K562 (cell line): ENCODE measurements around the gene CST8. TPM values are rescaled to one million over a fixed set of nuclear protein-coding genes. Genes with fewer than 3 reads are reported as not detected.

Experiments
- C11orf30 ChIP-seq: fragments of 450-650 bp; IDR thresholded peaks from 2 replicates; pipeline ENCODE4 v1.6.1; 2016; ENCODE audit warnings: low read depth, mild to moderate bottlenecking
- CBX1 ChIP-seq: sonication (generic); IDR thresholded peaks from 2 replicates; pipeline ENCODE4 v1.6.1; 2016; ENCODE audit warnings: antibody characterized with exemption, low read depth, mild to moderate bottlenecking
- CBX3 ChIP-seq, 2 experiments: IDR thresholded peaks; 1 replicate in 1 of 2; 2 replicates in 1 of 2; pipeline ENCODE4 v1.6.1; 2012; ENCODE audit warnings: inconsistent platforms in 2 of 2, low read length in 2 of 2, borderline replicate concordance in 1 of 2, control low read depth in 1 of 2
- HMG20B ChIP-seq: fragments of 250-450 bp; sonication (Bioruptor Pico); IDR thresholded peaks from 2 replicates; pipeline ENCODE4 v1.5.0; 2021; ENCODE audit warnings: mild to moderate bottlenecking
- L3MBTL2 ChIP-seq: fragments of 450-650 bp; IDR thresholded peaks from 2 replicates; pipeline ENCODE4 v1.6.1; 2016; ENCODE audit warnings: mild to moderate bottlenecking, moderate library complexity
- MAFG ChIP-seq: fragments of 450-650 bp; conservative IDR thresholded peaks from 2 replicates; pipeline ENCODE4 v1.6.1; 2016; ENCODE audit warnings: missing genetic modification characterization, missing compliant biosample characterization
- MAFK ChIP-seq: IDR thresholded peaks from 2 replicates; pipeline ENCODE4 v1.6.1; 2011; ENCODE audit warnings: low read length, improper control_type of control experiment
- MTA2 ChIP-seq: fragments of 450-650 bp; IDR thresholded peaks from 2 replicates; pipeline ENCODE4 v1.6.1; 2016; ENCODE audit warnings: low read depth
- POU5F1 ChIP-seq: fragments of 150-350 bp; IDR thresholded peaks from 2 replicates; pipeline ENCODE4 v1.6.1; 2014; ENCODE audit warnings: borderline replicate concordance, low read length, low read depth, mild to moderate bottlenecking; ENCODE audit not compliant: partially characterized antibody
- TCF7 ChIP-seq: sonication (generic); IDR thresholded peaks from 2 replicates; pipeline ENCODE4 v1.6.1; 2016; ENCODE audit warnings: antibody characterized with exemption, borderline replicate concordance
- ZFX ChIP-seq: sonication (generic); formaldehyde crosslinking; IDR thresholded peaks from 2 replicates; pipeline ENCODE4 v1.8.0; 2022; ENCODE audit warnings: mild to moderate bottlenecking, missing genetic modification reagents, moderate library complexity
- ZKSCAN3 ChIP-seq: fragments of 250-450 bp; sonication (Bioruptor Pico); IDR thresholded peaks from 2 replicates; pipeline ENCODE4 v1.4.0; 2020
- ZNF140 ChIP-seq: fragments of 250-450 bp; sonication (Bioruptor Pico); IDR thresholded peaks from 2 replicates; pipeline ENCODE4 v1.8.0; 2021; ENCODE audit warnings: moderate library complexity, mild to moderate bottlenecking, inconsistent platforms
- ZNF224 ChIP-seq: sonication (generic); formaldehyde crosslinking; IDR thresholded peaks from 2 replicates; pipeline ENCODE4 v1.8.0; 2022; ENCODE audit warnings: mild to moderate bottlenecking, missing genetic modification reagents
- ZNF311 ChIP-seq: fragments of 250-450 bp; sonication (Bioruptor Pico); IDR thresholded peaks from 2 replicates; pipeline ENCODE4 v1.4.0; 2020; ENCODE audit warnings: mild to moderate bottlenecking, moderate library complexity
- ZNF316 ChIP-seq: fragments of 450-650 bp; IDR thresholded peaks from 2 replicates; pipeline ENCODE4 v1.6.1; 2016
- ZNF41 ChIP-seq: fragments of 250-450 bp; sonication (Bioruptor Pico); conservative IDR thresholded peaks from 2 replicates; pipeline ENCODE4 v1.4.0; 2020; ENCODE audit warnings: mild to moderate bottlenecking
- polyA plus RNA-seq, 8 experiments: library from polyadenylated mRNA; depleted of rRNA in 4 of 8; stranded (reverse) in 5 of 8; unstranded in 3 of 8; fragments of >200 nt; fragmentation: Nextera tagmentation in 2 of 8; fragmentation: Illumina TruSeq in 1 of 8; extraction: Ambion mirVana in 2 of 8; extraction: Trizol in 1 of 8; gene quantifications; 2 replicates each; pipeline versions ENCODE4 v1.2.1 to v1.2.3, GENCODE V29; 2011 to 2014; ENCODE audit warnings: inconsistent platforms in 1 of 8, missing spikeins in 1 of 8
- total RNA-seq, 7 experiments: library from RNA; depleted of rRNA in 6 of 7; stranded (reverse); fragments of >200 nt in 6 of 7; fragmentation: Illumina TruSeq in 2 of 7; extraction: Trizol in 2 of 7; gene quantifications; 2 replicates each; pipeline versions ENCODE4 v1.2.1 to v1.2.3, GENCODE V29; 2011 to 2021; ENCODE audit warnings: low replicate concordance in 1 of 7
- TF ChIP-seq, protein P1 (sequence below): sonication (generic); formaldehyde crosslinking; IDR thresholded peaks from 2 replicates; pipeline ENCODE4 v1.8.0; 2022; ENCODE audit warnings: mild to moderate bottlenecking, missing genetic modification reagents
- TF ChIP-seq, protein P2 (sequence below), 2 experiments: fragments of 450-650 bp; conservative IDR thresholded peaks; 2 replicates each; pipeline ENCODE4 v1.6.1; 2017; ENCODE audit warnings: mild to moderate bottlenecking in 2 of 2, moderate library complexity in 2 of 2
- TF ChIP-seq, protein P3 (sequence below): fragments of 450-650 bp; formaldehyde crosslinking; IDR thresholded peaks from 2 replicates; pipeline ENCODE4 v1.4.0; 2020; ENCODE audit warnings: mild to moderate bottlenecking, moderate library complexity
- TF ChIP-seq, protein P4 (sequence below), 2 experiments: fragments of 450-650 bp in 1 of 2; sonication (generic) in 1 of 2; formaldehyde crosslinking in 1 of 2; IDR thresholded peaks in 1 of 2; conservative IDR thresholded peaks in 1 of 2; 2 replicates each; pipeline versions ENCODE4 v1.6.1 to v1.8.1; 2016 to 2023; ENCODE audit warnings: mild to moderate bottlenecking in 2 of 2, moderate library complexity in 2 of 2, inconsistent platforms in 1 of 2, missing genetic modification reagents in 1 of 2
- TF ChIP-seq, protein P5 (sequence below): sonication (generic); formaldehyde crosslinking; IDR thresholded peaks from 2 replicates; pipeline ENCODE4 v1.9.0; 2022; ENCODE audit warnings: mild to moderate bottlenecking, missing genetic modification reagents

Gene CST8
- total and polyA plus RNA-seq, 9 of the 15 experiments (the other 6 are each of a cell fraction or from before 2014, with no cell fraction given): not detected

DNA sequence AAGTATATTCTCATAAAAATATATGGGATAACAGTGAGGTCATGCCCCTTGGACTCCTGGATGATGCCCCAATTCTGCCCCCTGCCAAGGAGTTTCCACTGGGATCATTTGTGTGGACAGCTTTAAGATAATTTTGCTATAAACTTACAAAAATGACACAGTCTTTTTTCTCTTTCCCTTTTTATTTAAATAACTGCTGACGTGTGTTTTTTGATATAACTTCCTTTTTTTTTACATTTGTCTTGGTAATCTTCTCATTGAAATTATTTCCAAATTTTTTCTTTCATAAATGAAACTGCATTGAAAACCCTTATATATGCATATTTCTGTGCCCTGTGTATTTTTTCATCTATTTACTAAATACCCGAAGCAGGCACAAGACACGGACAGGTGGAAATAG is 46.1 kb downstream of the CST8 start (continued):
- TF ChIP-seq ZNF41 (no peak), TCF7 (no peak), ZFX (CRISPR knock-in tag) (no peak), ZKSCAN3 (no peak), ZNF311 (no peak), ZNF224 (no peak), MTA2 (no peak), C11orf30 (peak; percentile 58), MAFG (tag) (peak; percentile 66), CBX1 (no peak), MAFK (peak; percentile 75), ZNF140 (CRISPR knock-in tag) (no peak), HMG20B (CRISPR knock-in tag) (no peak), ZNF316 (peak; percentile 89), CBX3 (IDR thresholded peaks at IDR 0.05; ENCODE audit: borderline replicate concordance in 1 of 2, low read length in 2 of 2) (no peak), L3MBTL2 (no peak), POU5F1 (no peak)
- TF ChIP-seq, protein P1, sequence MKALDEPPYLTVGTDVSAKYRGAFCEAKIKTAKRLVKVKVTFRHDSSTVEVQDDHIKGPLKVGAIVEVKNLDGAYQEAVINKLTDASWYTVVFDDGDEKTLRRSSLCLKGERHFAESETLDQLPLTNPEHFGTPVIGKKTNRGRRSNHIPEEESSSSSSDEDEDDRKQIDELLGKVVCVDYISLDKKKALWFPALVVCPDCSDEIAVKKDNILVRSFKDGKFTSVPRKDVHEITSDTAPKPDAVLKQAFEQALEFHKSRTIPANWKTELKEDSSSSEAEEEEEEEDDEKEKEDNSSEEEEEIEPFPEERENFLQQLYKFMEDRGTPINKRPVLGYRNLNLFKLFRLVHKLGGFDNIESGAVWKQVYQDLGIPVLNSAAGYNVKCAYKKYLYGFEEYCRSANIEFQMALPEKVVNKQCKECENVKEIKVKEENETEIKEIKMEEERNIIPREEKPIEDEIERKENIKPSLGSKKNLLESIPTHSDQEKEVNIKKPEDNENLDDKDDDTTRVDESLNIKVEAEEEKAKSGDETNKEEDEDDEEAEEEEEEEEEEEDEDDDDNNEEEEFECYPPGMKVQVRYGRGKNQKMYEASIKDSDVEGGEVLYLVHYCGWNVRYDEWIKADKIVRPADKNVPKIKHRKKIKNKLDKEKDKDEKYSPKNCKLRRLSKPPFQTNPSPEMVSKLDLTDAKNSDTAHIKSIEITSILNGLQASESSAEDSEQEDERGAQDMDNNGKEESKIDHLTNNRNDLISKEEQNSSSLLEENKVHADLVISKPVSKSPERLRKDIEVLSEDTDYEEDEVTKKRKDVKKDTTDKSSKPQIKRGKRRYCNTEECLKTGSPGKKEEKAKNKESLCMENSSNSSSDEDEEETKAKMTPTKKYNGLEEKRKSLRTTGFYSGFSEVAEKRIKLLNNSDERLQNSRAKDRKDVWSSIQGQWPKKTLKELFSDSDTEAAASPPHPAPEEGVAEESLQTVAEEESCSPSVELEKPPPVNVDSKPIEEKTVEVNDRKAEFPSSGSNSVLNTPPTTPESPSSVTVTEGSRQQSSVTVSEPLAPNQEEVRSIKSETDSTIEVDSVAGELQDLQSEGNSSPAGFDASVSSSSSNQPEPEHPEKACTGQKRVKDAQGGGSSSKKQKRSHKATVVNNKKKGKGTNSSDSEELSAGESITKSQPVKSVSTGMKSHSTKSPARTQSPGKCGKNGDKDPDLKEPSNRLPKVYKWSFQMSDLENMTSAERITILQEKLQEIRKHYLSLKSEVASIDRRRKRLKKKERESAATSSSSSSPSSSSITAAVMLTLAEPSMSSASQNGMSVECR (CRISPR knock-in tag): no peak
- TF ChIP-seq, protein P2, sequence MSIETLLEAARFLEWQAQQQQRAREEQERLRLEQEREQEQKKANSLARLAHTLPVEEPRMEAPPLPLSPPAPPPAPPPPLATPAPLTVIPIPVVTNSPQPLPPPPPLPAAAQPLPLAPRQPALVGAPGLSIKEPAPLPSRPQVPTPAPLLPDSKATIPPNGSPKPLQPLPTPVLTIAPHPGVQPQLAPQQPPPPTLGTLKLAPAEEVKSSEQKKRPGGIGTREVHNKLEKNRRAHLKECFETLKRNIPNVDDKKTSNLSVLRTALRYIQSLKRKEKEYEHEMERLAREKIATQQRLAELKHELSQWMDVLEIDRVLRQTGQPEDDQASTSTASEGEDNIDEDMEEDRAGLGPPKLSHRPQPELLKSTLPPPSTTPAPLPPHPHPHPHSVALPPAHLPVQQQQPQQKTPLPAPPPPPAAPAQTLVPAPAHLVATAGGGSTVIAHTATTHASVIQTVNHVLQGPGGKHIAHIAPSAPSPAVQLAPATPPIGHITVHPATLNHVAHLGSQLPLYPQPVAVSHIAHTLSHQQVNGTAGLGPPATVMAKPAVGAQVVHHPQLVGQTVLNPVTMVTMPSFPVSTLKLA (conservative IDR thresholded peaks at IDR 0.05): no peak
- TF ChIP-seq, protein P3, sequence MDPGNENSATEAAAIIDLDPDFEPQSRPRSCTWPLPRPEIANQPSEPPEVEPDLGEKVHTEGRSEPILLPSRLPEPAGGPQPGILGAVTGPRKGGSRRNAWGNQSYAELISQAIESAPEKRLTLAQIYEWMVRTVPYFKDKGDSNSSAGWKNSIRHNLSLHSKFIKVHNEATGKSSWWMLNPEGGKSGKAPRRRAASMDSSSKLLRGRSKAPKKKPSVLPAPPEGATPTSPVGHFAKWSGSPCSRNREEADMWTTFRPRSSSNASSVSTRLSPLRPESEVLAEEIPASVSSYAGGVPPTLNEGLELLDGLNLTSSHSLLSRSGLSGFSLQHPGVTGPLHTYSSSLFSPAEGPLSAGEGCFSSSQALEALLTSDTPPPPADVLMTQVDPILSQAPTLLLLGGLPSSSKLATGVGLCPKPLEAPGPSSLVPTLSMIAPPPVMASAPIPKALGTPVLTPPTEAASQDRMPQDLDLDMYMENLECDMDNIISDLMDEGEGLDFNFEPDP (CRISPR knock-in tag): no peak
- TF ChIP-seq, protein P4, sequence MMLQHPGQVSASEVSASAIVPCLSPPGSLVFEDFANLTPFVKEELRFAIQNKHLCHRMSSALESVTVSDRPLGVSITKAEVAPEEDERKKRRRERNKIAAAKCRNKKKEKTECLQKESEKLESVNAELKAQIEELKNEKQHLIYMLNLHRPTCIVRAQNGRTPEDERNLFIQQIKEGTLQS (IDR thresholded peaks at IDR 0.05): no peak
- TF ChIP-seq, protein P4 (CRISPR knock-in tag; conservative IDR thresholded peaks at IDR 0.05): no peak
- TF ChIP-seq, protein P5, sequence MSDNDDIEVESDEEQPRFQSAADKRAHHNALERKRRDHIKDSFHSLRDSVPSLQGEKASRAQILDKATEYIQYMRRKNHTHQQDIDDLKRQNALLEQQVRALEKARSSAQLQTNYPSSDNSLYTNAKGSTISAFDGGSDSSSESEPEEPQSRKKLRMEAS (CRISPR knock-in tag): no peak
